ENCODE data around the gene SMCO2.

SMCO2 gene

DNA sequence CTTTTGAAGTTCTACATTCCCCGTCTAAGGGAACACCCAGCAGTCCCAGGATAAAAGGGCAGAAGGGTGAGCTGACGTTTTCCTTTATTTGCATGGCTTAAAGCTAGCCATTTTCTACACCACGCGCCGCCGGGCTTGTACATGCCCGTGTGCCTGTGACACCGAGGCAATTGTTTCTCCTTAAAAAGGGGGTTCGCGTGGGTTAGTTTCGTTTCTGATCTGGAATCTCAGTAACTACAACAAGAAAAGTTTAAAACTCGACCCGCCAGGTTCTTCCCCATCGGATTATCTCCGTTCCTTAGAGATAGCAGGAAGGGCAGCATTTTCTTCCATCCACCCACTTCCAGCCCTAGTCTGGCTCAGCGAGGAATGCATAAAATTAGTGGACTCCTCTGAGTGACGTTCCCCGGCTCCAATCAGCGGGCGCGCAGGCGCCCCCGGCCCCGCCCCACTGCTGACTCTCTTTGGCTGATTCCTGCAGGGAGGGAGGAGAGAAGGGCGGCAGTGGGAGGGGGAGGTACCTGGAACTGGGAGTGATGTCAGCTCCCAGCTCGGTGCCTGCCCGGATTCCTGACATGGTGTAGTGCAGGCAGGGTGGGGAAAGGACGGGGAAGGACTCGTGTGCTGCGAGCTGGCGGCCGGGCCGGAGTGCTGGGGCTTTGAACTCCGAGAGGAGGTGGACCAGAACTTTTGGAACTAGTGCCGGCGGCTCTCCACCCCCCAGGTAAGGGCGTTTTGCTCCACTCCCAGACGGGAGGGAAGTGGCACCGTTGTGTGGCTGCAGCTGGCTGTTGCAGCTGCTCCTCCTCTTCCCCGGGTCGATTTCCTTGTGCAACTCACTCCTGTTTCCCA, 77.3 kb downstream of the SMCO2 start, which contains the start of gene PPFIBP1:
Gene PPFIBP1 (plus strand): TSS at position 565 of the 852 bp plus-strand sequence. CDS start 109,191 bp downstream, outside the sequence.
- peak within 1 kb of the TSS; percentile 65 for H3K4me3 ChIP-seq (ENCODE audit: low read depth, low read length)
- H3K4me1 ChIP-seq (ENCODE audit: control insufficient read depth, insufficient read depth, low read length): no peaks in the 10 kb centered on the region
- H3K9me3 ChIP-seq (ENCODE audit: control insufficient read depth, insufficient read depth, low read depth, low read length): no peaks in the 10 kb centered on the region
- peak within 1 kb of the TSS; percentile 57; the same call in 1 of the 2 replicates for H3K27ac ChIP-seq (ENCODE audit: extremely low read depth, low read depth, low read length)
- H3K36me3 ChIP-seq (ENCODE audit: control insufficient read depth in 2 of 2, insufficient read depth in 1 of 2, low read length in 2 of 2): no peaks in the 10 kb centered on the region
- ChIA-PET CTCF (interaction anchor here (0.6 to 1.5 kb wide), 5 partner anchors 10 to 131 kb away, joined by 3 to 7 read pairs (median 4); no protein-coding TSS in a partner anchor), POLR2A (interaction anchor here (0.6 to 2.2 kb wide), 15 partner anchors 9 to 417 kb away, joined by 3 to 16 read pairs (median 5); partner anchors contain the start of gene REP15)
- peak; percentile 54; the same call in 1 of the 2 replicates for TF ChIP-seq GLIS1 (tag by site-specific recombination; IDR thresholded peaks at IDR 0.05)
- TF ChIP-seq ZNF112 (tag by site-specific recombination; IDR thresholded peaks at IDR 0.05): no peak
- TF ChIP-seq FEZF1 (tag by site-specific recombination; IDR thresholded peaks at IDR 0.05): no peak
- TF ChIP-seq, protein P1, sequence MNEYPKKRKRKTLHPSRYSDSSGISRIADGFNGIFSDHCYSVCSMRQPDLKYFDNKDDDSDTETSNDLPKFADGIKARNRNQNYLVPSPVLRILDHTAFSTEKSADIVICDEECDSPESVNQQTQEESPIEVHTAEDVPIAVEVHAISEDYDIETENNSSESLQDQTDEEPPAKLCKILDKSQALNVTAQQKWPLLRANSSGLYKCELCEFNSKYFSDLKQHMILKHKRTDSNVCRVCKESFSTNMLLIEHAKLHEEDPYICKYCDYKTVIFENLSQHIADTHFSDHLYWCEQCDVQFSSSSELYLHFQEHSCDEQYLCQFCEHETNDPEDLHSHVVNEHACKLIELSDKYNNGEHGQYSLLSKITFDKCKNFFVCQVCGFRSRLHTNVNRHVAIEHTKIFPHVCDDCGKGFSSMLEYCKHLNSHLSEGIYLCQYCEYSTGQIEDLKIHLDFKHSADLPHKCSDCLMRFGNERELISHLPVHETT (tag by site-specific recombination; IDR thresholded peaks at IDR 0.05): peak; percentile 43; the same call in 1 of the 2 replicates
- peak; percentile 88 for TF ChIP-seq ZBTB17 (tag by site-specific recombination; IDR thresholded peaks at IDR 0.05)
- TF ChIP-seq, protein P2, sequence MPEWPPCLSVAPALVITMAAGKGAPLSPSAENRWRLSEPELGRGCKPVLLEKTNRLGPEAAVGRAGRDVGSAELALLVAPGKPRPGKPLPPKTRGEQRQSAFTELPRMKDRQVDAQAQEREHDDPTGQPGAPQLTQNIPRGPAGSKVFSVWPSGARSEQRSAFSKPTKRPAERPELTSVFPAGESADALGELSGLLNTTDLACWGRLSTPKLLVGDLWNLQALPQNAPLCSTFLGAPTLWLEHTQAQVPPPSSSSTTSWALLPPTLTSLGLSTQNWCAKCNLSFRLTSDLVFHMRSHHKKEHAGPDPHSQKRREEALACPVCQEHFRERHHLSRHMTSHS (tag by site-specific recombination; IDR thresholded peaks at IDR 0.05): no peak
- TF ChIP-seq ZNF521 (tag by site-specific recombination; IDR thresholded peaks at IDR 0.05): no peak
- TF ChIP-seq ZNF10 (tag by site-specific recombination; IDR thresholded peaks at IDR 0.05): peak; percentile 72; the same call in 1 of the 2 replicates
- TF ChIP-seq ZNF133 (tag by site-specific recombination; IDR thresholded peaks at IDR 0.05): no peak
- peak; percentile 47; the same call in 1 of the 2 replicates for TF ChIP-seq ZBTB8A (tag by site-specific recombination; IDR thresholded peaks at IDR 0.05)
- no peak for TF ChIP-seq ZNF132 (tag by site-specific recombination; IDR thresholded peaks at IDR 0.05; ENCODE audit: borderline replicate concordance)
- TF ChIP-seq ZBTB20 (tag by site-specific recombination; IDR thresholded peaks at IDR 0.05): peak; percentile 82
- TF ChIP-seq, protein P3, sequence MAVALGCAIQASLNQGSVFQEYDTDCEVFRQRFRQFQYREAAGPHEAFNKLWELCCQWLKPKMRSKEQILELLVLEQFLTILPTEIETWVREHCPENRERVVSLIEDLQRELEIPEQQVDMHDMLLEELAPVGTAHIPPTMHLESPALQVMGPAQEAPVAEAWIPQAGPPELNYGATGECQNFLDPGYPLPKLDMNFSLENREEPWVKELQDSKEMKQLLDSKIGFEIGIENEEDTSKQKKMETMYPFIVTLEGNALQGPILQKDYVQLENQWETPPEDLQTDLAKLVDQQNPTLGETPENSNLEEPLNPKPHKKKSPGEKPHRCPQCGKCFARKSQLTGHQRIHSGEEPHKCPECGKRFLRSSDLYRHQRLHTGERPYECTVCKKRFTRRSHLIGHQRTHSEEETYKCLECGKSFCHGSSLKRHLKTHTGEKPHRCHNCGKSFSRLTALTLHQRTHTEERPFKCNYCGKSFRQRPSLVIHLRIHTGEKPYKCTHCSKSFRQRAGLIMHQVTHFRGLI (tag by site-specific recombination; IDR thresholded peaks at IDR 0.05): no peak
- TF ChIP-seq, protein P4, sequence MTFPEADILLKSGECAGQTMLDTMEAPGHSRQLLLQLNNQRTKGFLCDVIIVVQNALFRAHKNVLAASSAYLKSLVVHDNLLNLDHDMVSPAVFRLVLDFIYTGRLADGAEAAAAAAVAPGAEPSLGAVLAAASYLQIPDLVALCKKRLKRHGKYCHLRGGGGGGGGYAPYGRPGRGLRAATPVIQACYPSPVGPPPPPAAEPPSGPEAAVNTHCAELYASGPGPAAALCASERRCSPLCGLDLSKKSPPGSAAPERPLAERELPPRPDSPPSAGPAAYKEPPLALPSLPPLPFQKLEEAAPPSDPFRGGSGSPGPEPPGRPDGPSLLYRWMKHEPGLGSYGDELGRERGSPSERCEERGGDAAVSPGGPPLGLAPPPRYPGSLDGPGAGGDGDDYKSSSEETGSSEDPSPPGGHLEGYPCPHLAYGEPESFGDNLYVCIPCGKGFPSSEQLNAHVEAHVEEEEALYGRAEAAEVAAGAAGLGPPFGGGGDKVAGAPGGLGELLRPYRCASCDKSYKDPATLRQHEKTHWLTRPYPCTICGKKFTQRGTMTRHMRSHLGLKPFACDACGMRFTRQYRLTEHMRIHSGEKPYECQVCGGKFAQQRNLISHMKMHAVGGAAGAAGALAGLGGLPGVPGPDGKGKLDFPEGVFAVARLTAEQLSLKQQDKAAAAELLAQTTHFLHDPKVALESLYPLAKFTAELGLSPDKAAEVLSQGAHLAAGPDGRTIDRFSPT (tag by site-specific recombination; IDR thresholded peaks at IDR 0.05): peak; percentile 70
- no peak for TF ChIP-seq ZNF214 (tag by site-specific recombination; IDR thresholded peaks at IDR 0.05; ENCODE audit: borderline replicate concordance)
- no peak for TF ChIP-seq BCL11B (tag by site-specific recombination; IDR thresholded peaks at IDR 0.05; ENCODE audit: low read depth)
- TF ChIP-seq, protein P5, sequence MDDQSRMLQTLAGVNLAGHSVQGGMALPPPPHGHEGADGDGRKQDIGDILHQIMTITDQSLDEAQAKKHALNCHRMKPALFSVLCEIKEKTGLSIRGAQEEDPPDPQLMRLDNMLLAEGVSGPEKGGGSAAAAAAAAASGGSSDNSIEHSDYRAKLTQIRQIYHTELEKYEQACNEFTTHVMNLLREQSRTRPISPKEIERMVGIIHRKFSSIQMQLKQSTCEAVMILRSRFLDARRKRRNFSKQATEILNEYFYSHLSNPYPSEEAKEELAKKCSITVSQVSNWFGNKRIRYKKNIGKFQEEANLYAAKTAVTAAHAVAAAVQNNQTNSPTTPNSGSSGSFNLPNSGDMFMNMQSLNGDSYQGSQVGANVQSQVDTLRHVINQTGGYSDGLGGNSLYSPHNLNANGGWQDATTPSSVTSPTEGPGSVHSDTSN (CRISPR knock-in tag; IDR thresholded peaks at IDR 0.05): peak; percentile 63; the same call in 1 of the 2 replicates
- no peak for TF ChIP-seq TCF7L2 (IDR thresholded peaks at IDR 0.05; ENCODE audit: borderline replicate concordance, low read depth, low read length)
- TF ChIP-seq ZNF175 (tag by site-specific recombination; IDR thresholded peaks at IDR 0.05): no peak
- peak; percentile 92 for TF ChIP-seq ZNF335 (tag by site-specific recombination; conservative IDR thresholded peaks at IDR 0.05)
- no peak for TF ChIP-seq ZNF530 (tag by site-specific recombination; IDR thresholded peaks at IDR 0.05; ENCODE audit: low read depth)
- TF ChIP-seq SCRT1 (tag by site-specific recombination; IDR thresholded peaks at IDR 0.05; ENCODE audit: borderline replicate concordance): no peak
- TF ChIP-seq ZNF221 (tag by site-specific recombination; IDR thresholded peaks at IDR 0.05; ENCODE audit: borderline replicate concordance): no peak
- TF ChIP-seq OVOL3 (tag by site-specific recombination; IDR thresholded peaks at IDR 0.05): 0 out of 2 replicates have a peak, but pooled peaks have one; percentile 50
- TF ChIP-seq ZNF544 (tag by site-specific recombination; IDR thresholded peaks at IDR 0.05): no peak
- TF ChIP-seq ZNF211 (tag by site-specific recombination; IDR thresholded peaks at IDR 0.05; ENCODE audit: low read depth): no peak
- TF ChIP-seq, protein P6, sequence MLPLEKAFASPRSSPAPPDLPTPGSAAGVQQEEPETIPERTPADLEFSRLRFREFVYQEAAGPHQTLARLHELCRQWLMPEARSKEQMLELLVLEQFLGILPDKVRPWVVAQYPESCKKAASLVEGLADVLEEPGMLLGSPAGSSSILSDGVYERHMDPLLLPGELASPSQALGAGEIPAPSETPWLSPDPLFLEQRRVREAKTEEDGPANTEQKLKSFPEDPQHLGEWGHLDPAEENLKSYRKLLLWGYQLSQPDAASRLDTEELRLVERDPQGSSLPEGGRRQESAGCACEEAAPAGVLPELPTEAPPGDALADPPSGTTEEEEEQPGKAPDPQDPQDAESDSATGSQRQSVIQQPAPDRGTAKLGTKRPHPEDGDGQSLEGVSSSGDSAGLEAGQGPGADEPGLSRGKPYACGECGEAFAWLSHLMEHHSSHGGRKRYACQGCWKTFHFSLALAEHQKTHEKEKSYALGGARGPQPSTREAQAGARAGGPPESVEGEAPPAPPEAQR (tag by site-specific recombination; IDR thresholded peaks at IDR 0.05): no peak

Measured in HEK293 (cell line).